ENCODE data around the gene MXRA8. TPM values are rescaled to one million over a fixed set of nuclear protein-coding genes. Genes with fewer than 3 reads are reported as not detected.
A peak's percentile ranks its signal among the peaks of the same experiment; 100 is the strongest.
"Not testable (repeated sequence)": the region's sequence is repeated elsewhere in the genome, so short reads cannot be mapped to it uniquely, and the experiment has no call there.

Gene MXRA8, protein sequence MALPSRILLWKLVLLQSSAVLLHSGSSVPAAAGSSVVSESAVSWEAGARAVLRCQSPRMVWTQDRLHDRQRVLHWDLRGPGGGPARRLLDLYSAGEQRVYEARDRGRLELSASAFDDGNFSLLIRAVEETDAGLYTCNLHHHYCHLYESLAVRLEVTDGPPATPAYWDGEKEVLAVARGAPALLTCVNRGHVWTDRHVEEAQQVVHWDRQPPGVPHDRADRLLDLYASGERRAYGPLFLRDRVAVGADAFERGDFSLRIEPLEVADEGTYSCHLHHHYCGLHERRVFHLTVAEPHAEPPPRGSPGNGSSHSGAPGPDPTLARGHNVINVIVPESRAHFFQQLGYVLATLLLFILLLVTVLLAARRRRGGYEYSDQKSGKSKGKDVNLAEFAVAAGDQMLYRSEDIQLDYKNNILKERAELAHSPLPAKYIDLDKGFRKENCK
- not detected for total RNA-seq

DNA sequence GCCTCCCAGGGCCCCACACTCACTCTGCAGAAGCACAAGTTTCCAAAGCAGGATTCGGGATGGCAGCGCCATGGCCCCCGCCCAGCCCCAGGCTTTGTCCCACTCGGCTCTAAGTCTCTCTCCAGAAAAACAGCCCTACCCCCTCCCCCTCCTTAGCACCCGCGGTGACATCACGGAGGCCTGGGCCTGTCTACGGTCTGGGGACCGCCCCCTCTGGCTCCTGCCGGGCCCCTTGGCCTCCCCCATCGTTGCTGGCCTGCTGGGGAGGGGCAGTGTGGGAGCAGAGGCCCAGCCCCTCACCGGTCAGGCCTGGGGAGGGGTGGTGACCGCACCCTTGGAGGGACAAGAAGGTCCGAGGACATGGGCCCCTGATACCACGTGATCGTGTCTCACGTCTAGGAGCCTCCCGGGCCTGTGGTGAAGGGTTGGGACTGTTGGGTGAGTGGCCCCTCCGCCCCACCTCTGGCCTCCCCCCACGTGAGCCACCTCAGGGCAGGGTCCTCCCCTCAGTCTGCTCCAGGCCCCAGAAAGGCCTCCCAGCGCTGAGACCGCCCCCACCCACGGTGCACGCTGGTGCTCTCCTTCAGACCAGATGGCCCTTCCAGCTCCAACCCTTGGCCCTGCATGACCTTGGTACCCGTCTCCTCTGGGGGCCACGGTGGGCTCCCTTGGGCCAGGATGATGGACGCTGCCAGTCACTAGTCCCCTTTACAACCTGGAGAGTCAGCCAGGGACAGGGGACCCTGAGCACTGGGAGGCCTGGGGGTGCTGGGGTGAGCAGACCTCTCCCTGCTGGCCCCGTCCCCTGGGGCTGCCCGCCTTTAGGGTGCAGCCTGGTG is at the start of gene MXRA8:
Gene MXRA8 (minus strand): TSS at position 123 of the 839 bp plus-strand sequence. CDS start 51 bp downstream, at position 72.
- peak in 1 of 2 donors; percentile 46 for ATAC-seq
- no peak within 1 kb of the TSS for H3K4me3 Mint-ChIP-seq

DNA sequence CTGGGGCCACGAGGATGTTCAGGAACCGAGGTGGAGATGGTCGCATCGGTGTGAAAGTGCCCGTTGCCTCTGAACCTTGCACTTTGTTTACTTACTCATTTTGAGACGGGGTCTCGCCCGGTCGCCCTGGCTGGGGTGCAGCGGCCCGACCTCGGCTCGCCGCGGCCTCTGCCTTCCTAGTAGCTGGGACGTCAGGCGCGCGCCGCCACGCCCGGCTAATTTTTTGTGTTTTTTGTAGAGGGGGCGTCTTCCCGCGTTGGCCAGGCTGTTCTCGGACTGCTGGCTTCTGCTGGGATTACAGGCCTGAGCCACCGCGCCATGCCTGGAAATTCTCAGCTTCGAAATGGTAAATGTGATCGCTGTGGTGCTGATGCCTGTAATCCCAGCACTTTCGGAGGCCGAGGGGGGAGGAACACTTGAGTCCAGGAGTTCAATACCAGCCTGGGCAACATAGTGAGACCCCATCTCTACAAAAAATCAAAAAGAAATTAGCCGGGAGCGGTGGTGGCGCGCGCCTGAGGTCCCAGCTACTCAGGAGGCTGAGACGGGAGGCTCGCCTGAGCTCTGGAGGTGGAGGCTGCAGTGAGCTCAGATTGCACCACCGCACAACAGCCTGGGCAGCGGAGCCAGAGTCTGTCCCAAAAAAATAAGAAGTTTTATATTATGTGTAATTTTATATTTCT is 49.4 kb upstream of the MXRA8 start:
- DNase-seq (ENCODE audit: low spot score) (no peak), ATAC-seq (peak; percentile 30 to 32)
- Mint-ChIP-seq H3K36me3 (peaks cover 9% of the 10 kb centered on the region), H3K27ac (peak overlapping the region; percentile 81 to 85), H3K4me1 (ENCODE audit: low read depth in 2 of 2) (peaks cover 18 to 24% of the 10 kb centered on the region in 2 donors), H3K27me3 (no peaks in the 10 kb centered on the region), H3K4me3 (peak overlapping the region; percentile 90), H3K9me3 (no peaks in the 10 kb centered on the region)

More for the DNA sequence above, at the start of gene MXRA8:
- DNase-seq (ENCODE audit: low spot score), result no peak
- H3K9me3 Mint-ChIP-seq, result no peaks in the 10 kb centered on the region
- H3K4me1 Mint-ChIP-seq (ENCODE audit: low read depth in 2 of 2), result peaks cover 0 to 5% of the 10 kb centered on the region in 2 donors
- H3K36me3 Mint-ChIP-seq, result no peaks in the 10 kb centered on the region
- no peak within 1 kb of the TSS for H3K27ac Mint-ChIP-seq
- peaks cover 10 to 11% of the 10 kb centered on the region in 2 donors for H3K27me3 Mint-ChIP-seq

DNA sequence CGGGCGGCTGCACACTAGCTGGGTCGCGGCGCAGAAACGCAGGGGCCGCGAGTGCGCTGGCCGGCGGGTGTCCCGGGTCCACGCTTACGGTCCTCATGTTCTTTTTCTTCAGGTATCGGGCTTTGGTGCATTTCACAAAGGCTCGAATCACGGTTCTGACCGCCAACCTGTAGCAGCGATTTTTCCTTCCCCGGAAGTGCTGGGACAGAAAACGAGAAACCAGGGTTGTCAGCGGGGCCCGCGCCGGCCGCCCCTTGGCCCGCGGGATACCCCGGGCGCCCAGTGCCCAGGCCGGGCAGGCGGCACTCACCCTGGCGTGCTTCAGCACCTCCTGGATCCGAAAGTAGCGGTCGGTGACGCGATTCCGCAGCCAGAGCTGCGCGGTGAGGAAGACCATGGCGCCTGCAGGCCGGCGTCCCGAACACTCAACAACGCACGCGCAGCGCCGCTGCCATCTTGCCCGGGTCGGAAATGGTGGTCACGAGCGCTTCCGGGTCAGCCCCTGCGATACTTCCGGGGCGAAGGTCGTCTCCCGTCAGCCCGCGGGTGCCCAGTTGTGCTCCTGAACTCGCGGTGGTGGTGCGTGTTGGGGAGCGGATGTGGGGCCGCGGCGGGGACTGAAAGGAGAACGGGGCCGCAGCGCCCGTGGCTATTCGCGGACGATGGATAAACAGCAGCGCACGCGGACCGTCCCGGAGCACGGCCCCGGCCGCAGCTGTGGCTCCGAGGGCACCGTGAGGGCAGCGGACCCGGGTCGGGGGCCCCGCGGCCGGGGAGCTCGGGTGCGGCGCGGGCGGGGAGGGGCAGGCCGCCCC is 48.7 kb upstream of the MXRA8 start, which contains the start of gene MRPL20:
Gene MRPL20 (minus strand): TSS at position 473 of the 815 bp plus-strand sequence. CDS start 76 bp downstream, at position 397.
- Mint-ChIP-seq H3K27ac (peak within 1 kb of the TSS; percentile 81 to 85), H3K4me3 (peak within 1 kb of the TSS; percentile 90), H3K4me1 (ENCODE audit: low read depth in 2 of 2) (peaks cover 21 to 22% of the 10 kb centered on the region in 2 donors), H3K27me3 (no peaks in the 10 kb centered on the region), H3K9me3 (no peaks in the 10 kb centered on the region), H3K36me3 (peaks cover 6% of the 10 kb centered on the region)
- DNase-seq (ENCODE audit: low spot score) (peak; percentile 98), ATAC-seq (peak; percentile 99)

DNA sequence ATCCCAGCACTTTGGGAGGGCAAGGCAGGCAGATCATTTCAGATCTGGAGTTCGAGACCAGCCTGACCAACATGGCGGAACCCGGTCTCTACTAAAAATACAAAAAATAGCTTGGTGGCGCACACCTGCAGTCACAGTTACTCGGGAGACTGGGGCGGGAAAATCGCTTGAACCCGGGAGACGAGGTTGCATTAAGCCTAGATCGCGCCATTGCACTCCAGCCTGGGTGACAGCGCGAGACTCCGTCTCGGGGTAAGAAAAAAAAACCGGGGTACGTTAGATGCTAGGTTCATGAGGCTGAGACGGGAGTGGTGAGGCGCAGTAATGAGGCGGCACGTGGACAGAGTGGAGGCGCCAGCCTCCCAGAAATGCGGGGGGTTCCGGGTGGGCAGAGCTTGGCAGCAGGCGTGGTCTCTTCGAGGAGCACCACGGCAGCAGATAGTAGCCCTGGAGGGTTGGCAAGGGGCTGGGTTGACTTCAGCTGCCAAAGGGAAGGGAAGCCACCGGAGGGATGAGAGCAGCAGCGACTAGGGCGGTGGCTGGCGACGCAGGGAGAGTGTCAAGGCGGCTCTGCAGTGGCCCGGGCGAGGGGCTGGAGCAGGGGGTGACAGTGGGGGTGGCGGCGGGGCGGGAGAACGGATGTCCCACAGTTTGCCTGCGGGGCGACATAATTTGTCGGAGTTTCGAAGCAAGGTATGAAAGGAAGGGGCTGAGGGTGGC is 47.9 kb upstream of the MXRA8 start:
- H3K27ac Mint-ChIP-seq, result peak overlapping the region; percentile 81 to 85
- ATAC-seq, result no peak
- H3K36me3 Mint-ChIP-seq, result peaks cover 6% of the 10 kb centered on the region

DNA sequence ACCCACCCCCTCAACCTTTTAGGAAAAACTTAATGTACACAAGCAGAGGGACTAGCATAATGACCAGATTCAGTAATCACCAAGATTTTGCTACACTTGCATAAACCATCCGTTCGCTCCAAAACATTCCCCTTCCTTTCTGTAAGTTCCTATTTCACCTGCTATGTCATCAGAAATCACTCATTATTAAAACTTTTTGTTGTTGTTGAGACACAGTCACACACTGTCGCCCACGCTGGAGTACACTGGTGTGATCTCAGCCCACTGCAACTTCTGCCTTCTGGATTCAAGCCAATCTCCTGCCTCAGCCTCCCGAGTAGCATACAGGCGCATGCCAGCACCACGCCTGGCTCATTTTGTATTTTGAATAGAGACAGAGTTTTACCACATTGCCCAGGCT is 45.3 kb upstream of the MXRA8 start:
- peaks cover 32 to 34% of the 10 kb centered on the region in 2 donors for H3K4me1 Mint-ChIP-seq (ENCODE audit: low read depth in 2 of 2)
- ATAC-seq (no peak), DNase-seq (ENCODE audit: low spot score) (no peak)
- H3K9me3 Mint-ChIP-seq, result no peaks in the 10 kb centered on the region
- peak overlapping the region; percentile 12 to 20 for H3K27ac Mint-ChIP-seq
- no peaks in the 10 kb centered on the region for H3K27me3 Mint-ChIP-seq
- no peak overlapping the region for H3K4me3 Mint-ChIP-seq
- peaks cover 6% of the 10 kb centered on the region for H3K36me3 Mint-ChIP-seq

More for the DNA sequence above, 47.9 kb upstream of the MXRA8 start:
- Mint-ChIP-seq H3K27me3 (no peaks in the 10 kb centered on the region), H3K4me3 (peak overlapping the region; percentile 90), H3K4me1 (ENCODE audit: low read depth in 2 of 2) (peaks cover 22 to 23% of the 10 kb centered on the region in 2 donors), H3K9me3 (no peaks in the 10 kb centered on the region)
- no peak for DNase-seq (ENCODE audit: low spot score)

DNA sequence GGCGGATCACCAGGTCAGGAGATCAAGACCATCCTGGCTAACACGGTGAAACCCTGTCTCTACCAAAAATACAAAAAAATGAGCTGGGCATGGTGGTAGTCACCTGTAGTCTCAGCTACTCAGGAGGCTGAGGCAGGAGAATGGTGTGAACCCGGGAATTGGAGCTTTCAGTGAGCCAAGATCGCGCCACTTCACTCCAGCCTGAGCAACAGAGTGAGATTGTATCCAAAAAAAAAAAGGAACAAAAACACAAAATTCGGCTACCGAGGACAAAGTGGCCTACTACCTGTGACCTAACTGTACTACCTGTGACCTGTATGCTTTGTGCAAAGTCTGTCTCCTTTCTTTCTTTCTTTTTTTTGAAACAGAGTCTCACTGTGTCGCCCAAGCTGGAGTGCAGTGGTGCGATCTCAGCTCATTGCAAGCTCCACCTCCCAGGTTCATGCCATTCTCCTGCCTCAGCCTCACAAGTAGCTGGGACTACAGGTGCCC is 44.6 kb upstream of the MXRA8 start:
- not testable (repeated sequence) for H3K4me3 Mint-ChIP-seq; H3K9me3 Mint-ChIP-seq; ATAC-seq; H3K27me3 Mint-ChIP-seq; DNase-seq (ENCODE audit: low spot score)
- peaks cover 11% of the 10 kb centered on the region for H3K36me3 Mint-ChIP-seq
- H3K27ac Mint-ChIP-seq, result peak overlapping the region; percentile 12 to 20
- peaks cover 36 to 38% of the 10 kb centered on the region in 2 donors for H3K4me1 Mint-ChIP-seq (ENCODE audit: low read depth in 2 of 2)

DNA sequence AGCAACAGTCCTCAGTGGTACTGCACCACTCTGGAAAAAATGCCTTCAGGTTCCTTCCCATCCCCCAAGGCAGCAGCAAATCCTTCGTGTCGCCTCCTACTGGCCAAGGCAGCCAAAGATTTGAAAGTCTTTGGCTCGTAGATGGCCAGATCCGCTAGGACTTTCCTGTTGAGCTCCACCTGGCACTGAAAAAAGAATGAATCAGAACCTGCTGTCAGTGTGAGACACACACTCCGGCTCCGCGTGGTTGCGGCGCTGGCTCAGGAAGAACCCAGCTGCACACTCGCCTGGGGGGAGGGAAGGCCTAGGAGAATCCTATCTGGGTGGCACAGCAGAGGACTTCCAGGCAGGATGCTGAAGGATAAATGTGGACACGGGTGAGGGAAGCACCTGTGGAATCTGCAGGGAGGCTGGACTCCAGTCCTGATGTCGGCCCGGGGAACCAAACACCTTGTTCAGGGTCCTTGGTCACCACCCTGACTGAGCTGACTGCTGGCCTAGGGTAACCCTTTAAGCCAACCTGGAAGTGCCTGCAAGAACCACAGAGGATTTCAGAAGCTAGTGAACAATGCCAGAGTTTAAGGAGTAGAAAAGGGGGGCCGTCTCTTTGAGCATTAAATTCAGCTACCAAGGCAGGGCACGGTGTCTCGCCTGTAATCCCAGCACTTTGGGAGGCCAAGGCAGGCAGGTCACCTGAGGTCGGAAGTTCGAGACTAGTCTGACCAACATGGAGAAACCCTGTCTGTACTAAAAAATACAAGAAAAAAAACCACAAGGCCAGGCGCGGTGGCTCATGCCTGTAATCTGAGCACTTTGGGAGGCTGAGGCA is 43.9 kb upstream of the MXRA8 start:
- Mint-ChIP-seq H3K36me3 (peaks cover 11% of the 10 kb centered on the region), H3K27me3 (no peaks in the 10 kb centered on the region), H3K9me3 (no peaks in the 10 kb centered on the region), H3K27ac (peak overlapping the region; percentile 31 to 35), H3K4me1 (ENCODE audit: low read depth in 2 of 2) (peaks cover 38 to 41% of the 10 kb centered on the region in 2 donors), H3K4me3 (no peak overlapping the region)
- no peak for DNase-seq (ENCODE audit: low spot score)
- ATAC-seq, result no peak

DNA sequence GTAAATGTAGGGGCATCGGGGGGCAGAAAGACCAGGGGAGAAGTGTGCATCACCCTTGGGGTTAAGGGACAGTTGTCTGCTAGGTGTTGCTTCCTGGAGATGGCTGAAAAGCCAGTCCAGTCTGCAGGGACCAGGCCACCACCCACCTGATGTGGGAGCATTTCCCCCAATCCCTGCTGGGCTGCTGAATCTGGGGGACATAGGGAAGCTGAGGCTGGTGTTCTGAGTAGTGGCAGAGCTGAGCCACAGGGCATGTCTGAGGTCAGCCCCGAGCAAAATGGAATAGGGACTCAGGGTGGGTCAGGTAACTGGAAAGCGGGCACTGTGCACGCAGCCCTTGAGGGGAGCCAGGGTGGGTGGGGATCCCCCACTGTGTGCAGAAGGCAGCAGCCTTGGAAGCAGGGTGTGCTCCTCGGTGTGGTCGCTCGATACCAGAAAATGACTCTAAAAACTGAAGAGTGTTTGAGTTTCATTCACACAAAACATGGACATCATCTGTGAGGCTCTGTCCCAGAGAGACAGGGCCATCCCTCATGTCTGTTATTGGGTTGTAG is 43.2 kb upstream of the MXRA8 start:
- Mint-ChIP-seq H3K4me3 (peak overlapping the region; percentile 88), H3K4me1 (ENCODE audit: low read depth in 2 of 2) (peaks cover 38 to 41% of the 10 kb centered on the region in 2 donors), H3K27ac (peak overlapping the region; percentile 71 to 91), H3K9me3 (no peaks in the 10 kb centered on the region), H3K27me3 (no peaks in the 10 kb centered on the region), H3K36me3 (peaks cover 11% of the 10 kb centered on the region)
- ATAC-seq, result no peak
- DNase-seq (ENCODE audit: low spot score), result no peak

DNA sequence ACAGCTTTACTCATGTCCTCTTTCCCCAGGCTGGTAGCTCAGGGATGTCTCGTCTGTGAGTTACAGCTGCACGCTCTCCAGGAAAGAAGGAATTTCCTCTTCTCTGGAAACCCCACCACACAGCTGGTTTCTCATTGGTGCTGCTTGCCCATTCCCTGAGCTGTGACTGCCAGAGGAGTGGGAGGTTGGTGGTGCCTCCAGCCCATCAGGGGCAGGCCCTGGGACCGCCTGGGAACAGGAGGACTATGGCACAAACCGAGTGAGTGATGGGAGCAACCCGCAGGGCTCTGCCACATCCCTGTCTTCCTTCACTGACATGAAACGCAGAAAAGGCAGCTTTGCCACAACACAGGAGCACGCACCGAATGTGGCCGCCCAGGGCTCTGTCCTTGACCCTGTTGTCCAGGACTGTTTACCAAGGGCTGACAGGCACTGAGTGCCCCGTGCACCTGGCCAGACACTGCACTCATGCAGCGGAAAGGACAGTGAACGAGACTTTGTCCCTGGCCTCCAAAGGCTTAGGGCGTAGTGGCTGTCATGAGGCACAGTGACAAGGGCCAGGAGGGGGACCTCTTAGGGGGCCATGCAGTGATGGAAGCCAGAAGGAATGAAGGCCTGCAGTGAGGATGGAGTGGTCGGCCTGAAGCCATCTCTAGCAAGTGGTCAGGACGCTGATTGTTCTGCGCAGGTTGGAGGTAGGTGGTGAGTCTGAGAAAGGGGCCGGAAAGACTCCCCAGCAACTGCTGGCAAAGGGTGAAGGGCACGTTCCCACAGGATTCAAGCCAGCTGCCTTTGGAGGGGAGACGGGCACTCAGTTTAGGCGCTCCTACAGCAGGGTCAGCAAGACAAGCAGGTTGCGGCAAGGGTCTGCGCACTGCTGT is 42.5 kb upstream of the MXRA8 start:
- Mint-ChIP-seq H3K9me3 (no peaks in the 10 kb centered on the region), H3K27ac (peak overlapping the region; percentile 71 to 91), H3K27me3 (no peaks in the 10 kb centered on the region), H3K4me1 (ENCODE audit: low read depth in 2 of 2) (peaks cover 33 to 35% of the 10 kb centered on the region in 2 donors), H3K36me3 (peaks cover 11% of the 10 kb centered on the region), H3K4me3 (peak overlapping the region; percentile 88)
- ATAC-seq (no peak), DNase-seq (ENCODE audit: low spot score) (no peak)

DNA sequence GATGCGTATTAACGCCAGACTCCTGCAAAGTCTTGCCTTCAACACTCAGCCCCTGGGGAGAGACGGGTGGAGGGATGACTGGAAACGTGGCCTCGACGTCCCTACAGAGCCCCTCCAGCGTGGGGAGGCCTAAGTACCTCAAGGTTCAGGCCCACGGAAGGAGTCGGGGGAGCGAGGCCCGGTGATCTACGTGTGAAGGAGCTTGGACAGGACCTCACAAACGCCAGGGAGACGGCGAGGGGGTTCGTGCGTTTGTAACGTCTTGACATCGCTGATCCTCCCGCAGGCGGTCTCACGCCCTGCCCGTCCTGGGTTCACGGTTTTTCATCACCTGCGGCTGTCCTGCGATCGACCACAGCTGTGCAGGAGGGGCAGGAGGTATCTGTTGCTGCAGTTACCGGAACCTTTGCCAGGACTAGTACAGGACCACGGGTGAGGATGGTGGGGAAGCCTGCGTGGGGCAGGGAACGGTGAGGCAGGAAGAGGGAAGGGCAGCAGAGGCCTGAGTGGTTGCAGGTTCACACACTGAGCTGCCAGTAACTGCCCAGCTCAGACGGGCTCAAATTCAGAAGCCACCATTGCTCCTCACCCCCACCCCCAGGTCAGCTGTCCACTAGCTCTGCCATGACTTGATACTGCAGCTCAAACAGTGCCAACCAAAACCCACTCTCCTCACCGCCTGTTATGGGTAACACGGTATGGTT is 41.7 kb upstream of the MXRA8 start:
- Mint-ChIP-seq H3K27ac (peak overlapping the region; percentile 71 to 91), H3K4me3 (peak overlapping the region; percentile 88), H3K36me3 (peaks cover 19% of the 10 kb centered on the region), H3K27me3 (no peaks in the 10 kb centered on the region), H3K9me3 (no peaks in the 10 kb centered on the region), H3K4me1 (ENCODE audit: low read depth in 2 of 2) (peaks cover 33 to 36% of the 10 kb centered on the region in 2 donors)
- ATAC-seq (peak in 1 of 2 donors; percentile 1), DNase-seq (ENCODE audit: low spot score) (no peak)

Data from natural killer cell treated with Interleukin-12 subunit alpha and Interleukin-12 subunit beta and Interleukin-15 and Interleukin-18, amount 100 ng/mL, for 72 hours (primary cell).